CD4-positive, alpha-beta T cell treated with Interferon gamma for 1 hour (primary cell): ENCODE results near the gene HM13.
"Not testable (repeated sequence)": the region's sequence is repeated elsewhere in the genome, so short reads cannot be mapped to it uniquely, and the experiment has no call there.

Source experiments
- DNase-seq: peaks from one replicate; pipeline ENCODE4 v3.0.0-alpha.2; 2020

The HM13 gene

DNA sequence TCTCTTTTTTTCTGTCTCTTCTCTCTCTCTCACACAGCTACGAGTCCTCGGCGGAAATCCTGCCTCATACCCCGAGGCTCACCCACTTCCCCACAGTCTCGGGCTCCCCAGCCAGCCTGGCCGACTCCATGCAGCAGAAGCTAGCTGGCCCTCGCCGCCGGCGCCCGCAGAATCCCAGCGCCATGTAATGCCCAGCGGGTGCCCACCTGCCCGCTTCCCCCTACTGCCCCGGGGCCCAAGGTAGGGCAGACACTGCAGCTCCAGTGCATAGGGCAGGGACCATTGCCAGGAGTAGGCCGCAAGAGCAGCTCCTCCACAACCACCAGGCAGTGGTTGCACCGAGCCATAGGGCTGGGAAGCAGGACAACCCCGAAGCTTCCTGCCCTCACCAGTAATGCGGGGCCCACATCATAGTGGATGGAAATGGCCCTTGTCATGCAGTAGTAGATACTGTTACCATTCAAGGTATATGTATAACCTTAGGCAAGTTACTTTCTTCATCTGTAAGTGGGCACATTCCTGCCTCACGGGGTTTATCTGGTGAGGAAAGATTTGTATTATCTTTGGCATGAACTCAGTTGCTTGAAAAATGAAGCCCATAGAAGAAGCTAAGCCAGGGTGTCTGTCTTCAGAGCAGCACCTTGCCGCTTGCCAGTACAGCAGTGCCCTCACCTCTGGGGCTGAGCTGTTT is 53.9 kb downstream of the HM13 start:
- no peak for DNase-seq

DNA sequence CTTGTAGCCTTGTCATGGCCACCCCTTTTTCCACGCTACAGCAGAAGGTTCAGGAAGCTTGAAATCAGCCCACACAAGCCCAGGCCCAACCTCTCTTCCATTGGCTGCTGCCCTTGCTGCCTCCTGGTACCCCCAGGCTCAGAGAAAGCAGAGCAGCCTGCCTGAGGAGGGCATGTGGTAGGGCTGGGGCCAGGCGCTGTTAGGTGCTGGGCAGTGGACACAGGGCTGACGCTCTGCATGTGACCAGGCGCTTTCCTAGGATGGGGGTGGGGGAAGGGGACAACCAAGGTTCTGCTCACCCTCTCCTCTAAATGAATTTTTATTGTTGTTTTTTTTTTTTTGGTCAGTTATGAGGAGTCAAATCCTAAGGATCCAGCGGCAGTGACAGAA is 54.5 kb downstream of the HM13 start:
- no peak for DNase-seq

DNA sequence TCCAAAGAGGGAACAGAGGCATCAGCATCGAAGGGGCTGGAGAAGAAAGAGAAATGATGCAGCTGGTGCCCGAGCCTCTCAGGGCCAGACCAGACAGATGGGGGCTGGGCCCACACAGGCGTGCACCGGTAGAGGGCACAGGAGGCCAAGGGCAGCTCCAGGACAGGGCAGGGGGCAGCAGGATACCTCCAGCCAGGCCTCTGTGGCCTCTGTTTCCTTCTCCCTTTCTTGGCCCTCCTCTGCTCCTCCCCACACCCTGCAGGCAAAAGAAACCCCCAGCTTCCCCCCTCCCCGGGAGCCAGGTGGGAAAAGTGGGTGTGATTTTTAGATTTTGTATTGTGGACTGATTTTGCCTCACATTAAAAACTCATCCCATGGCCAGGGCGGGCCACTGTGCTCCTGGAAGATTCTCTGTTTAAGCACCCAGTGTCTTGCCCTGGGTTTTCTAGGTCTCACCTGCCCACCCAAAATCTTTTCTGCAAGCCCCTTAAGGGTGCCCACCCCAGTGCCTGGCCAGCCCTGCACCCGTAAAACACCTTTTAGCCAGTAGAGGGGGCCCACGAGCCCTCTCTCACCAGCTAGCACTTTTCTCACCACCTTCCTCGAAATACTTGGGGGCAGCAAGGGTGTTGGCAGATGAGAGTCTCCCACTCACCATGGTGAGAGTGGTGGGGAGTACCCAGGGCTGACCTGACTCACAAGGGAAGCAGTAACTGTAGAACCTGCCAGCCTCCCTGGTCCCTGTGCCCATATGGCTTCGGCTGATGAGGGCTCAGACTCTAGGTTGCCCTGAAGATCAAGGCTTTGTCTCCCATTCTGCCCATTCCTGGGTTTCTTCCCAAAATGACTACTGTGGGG is 55.1 kb downstream of the HM13 start:
- peak; percentile 55 for DNase-seq

DNA sequence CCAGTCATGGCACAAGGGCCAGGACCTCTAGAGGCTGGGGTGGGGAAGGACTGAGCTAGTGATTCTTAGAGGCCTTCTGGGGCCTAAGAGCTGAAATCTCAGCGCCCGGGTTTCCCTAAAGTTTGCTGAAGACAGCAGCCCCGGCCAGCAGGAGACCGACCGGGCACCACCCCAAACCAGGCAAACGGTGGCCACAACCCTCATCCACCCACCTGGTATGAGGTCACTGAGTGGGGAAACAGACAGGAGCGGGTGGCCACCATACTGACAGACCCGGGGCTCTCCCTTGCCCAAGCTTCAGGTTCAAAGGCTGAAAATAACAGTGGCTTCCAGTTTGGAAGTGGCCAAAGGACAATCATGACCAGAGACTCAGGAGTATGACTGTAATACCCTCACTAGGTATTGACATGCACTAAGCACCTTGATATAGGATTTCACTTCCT is 55.8 kb downstream of the HM13 start:
- DNase-seq = no peak

DNA sequence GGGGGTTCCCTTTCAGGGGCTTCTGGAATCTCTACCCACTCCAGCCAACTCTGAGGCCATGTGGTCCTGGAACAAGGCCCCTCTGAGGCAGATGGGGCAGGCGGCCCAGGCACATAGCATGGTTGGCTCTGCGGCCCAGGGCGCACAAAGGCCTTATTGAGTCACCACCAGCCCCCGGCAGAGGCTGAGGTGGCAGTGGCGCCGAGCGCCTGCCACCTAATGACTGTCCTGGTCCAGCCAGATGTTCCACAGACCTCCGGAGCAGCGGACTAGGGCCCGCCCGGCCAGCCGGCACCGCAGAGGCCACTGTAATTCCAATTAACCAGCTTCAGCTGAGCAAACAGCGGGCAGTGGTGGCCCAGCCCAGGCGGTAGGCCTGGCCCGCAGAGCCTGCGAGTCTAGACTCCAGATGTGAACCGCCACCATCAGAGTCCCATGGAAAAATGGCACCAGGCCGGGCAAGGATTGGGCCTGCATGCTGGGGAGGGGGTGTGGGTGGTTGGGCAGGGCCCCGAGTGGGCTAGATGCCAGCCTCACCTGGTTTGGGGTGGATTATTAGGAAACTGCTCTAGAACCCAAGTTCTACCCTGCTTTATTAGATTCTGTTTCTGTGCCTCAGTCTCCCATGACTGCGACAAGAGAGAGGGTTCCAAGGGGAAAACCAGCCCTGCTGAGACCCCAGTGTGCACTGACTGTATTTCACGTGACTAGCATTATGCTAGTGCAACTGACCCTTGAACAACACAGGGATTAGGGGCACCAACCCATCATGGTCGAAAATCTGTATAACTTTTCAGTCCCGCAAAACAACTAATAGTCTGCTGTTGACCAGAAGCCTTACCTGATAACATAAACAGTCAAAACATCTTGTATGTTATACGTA is 56.7 kb downstream of the HM13 start:
- no peak for DNase-seq

DNA sequence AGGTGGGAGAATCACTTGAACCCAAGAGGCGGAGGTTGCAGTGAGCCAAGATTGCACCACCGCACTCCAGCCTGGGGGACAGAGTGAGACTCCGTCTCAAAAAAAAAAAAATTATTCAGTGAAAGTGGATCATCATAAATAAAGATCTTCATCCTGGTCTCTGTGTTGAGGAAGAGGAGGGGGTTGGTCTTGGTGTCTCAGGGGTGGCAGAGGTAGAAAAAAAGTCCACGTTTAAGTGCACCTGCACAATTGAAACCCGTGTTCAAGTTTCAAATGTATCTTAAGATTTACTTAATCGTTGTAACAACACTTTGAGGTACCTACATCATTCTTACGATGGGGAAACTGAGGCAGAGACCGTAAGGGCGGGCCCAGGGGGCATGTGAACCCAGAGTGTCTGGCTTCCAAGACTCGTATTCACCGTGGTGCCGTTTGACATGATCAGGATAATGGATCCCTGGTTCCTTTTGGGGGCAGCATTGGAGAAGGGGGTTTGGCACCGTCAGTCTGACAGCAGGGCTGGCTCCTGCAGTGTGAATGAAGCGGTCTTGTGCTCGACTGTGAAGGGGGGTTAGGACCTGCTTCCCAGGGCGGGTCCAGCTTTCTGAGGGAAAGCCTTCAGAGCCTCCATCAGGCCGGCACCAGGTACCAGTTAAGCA is 57.9 kb downstream of the HM13 start:
- DNase-seq = no peak

DNA sequence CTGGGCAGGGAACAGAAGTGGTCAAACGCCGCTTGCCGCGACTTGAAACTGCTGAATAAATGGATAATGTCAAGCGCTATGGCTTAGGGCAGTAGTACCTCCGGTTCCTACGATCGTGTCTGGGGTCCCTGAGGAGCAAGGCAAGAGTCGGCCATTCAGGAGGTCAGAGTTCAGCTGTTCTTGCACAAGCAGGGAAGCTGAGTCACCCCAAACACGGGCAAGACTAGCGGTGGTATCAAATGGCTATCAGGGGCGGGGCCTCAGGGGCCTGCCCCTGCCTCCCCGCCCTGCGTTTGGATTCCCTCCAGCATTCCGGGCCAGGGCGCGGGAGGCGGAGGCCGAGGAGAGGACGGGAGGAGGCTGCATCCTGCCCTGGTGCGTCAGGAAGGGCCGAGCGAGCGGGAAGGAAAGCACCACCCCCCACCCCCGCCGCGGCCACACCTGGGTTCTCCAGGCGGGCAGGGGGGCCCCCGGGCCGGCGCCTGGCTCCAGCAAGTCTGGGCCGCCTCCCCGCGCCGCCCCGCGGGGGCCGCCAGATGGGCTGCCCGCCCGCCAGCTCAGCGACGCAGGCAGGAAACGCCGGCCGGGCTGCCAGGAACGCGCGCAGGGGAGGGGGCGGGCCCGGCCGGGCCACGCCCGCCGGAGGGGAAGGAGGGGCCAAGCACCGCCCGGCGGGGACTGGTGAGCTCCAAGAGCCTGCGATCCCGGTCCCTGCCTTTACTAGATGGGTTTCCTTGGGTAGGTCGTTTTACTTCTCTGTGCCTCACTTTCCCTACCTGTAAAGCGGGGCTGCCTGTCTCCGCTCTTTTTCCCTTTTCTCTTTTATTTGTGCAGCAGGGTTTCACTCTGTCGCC is 58.7 kb downstream of the HM13 start:
- DNase-seq = peak; percentile 86

DNA sequence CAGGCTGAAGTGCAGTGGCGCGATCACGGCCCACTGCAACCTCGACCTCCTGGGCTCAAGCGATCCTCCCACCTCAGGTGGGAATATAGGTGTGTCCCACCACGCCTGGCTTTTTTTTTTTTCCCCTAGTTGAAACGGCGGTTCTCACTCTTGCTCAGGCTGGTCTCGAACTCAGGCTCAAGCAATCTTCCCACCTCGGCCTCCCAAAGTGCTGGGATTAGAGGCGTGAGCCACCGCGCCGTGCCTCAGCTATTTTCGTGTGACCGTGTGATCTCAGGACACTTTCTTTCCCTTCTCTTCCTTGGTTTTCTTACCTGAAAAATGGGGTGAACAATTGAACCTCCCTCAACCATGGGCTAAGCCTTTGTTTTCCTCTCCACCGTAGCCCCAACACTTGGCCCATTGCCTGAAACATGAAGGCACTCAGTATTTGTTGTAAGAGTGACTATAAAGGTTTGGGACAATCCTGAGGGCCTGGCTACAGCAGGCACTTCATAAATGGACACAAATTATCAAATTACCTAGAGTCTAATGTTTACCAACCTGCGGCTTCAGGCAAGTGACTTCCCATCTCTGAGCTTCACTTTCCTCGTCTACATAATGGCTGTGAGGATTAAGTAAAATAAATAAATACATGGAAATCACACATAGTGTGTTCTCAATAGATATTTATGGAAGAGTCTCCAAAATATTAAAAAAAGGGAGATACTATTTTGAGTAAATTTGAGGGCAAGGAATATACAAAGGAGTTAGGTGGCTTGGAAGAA is 59.5 kb downstream of the HM13 start:
- DNase-seq = no peak

DNA sequence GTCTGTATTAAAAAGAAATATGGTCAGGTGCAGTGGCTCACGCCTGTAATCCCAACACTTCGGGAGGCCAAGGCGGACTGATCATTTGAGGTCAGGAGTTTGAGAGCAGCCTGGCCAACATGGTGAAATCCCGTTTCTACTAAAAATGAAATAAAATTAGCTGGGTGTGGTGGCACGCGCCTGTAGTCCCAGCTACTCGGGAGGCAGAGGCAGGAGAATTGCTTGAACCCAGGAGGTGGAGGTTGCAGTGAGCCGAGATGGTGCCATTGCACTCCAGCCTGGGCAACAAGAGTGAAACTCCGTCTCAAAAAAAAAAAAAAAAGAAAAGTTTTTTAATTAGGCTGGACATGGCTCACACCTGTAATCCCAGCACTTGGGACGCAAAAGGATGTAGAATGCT is 60.7 kb downstream of the HM13 start:
- DNase-seq = not testable (repeated sequence)

DNA sequence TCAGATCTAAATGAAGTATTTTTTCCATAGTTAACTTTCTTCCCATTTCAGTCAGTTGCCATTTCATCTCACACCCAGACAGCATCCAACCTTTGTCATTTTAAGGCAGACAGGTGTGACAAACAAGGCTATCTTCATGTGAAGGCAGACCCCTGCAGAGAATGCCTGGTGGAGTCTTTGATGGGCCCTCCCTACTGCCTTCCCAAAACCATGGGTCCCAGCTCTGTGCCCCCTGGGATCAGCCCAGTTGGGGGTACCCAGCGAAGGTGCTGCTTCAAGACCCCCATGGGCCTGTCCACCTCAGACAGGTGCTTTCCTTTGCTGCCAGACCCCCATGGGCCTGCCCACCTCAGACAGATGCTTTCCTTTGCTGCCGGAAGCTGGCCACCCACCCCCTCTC is 62.5 kb downstream of the HM13 start:
- no peak for DNase-seq

DNA sequence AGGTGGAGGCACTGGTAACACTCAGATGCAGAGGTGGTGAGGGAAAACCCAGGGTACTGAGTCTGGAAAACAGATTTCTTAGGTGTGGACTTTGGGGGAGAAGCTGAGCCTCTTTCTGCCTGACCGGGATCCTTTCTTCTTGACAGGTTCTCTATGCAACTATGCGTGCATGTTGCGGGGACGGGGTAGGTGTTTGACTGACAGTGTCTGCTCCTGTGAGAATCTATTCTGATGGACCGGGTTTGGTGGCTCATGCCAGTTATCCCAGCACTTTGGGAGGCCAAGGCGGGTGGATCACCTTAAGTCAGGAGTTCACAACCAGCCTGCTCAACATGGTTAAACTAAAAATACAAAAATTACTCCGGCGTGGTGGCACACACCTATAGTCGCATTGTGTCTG is 63.0 kb downstream of the HM13 start:
- no peak for DNase-seq

DNA sequence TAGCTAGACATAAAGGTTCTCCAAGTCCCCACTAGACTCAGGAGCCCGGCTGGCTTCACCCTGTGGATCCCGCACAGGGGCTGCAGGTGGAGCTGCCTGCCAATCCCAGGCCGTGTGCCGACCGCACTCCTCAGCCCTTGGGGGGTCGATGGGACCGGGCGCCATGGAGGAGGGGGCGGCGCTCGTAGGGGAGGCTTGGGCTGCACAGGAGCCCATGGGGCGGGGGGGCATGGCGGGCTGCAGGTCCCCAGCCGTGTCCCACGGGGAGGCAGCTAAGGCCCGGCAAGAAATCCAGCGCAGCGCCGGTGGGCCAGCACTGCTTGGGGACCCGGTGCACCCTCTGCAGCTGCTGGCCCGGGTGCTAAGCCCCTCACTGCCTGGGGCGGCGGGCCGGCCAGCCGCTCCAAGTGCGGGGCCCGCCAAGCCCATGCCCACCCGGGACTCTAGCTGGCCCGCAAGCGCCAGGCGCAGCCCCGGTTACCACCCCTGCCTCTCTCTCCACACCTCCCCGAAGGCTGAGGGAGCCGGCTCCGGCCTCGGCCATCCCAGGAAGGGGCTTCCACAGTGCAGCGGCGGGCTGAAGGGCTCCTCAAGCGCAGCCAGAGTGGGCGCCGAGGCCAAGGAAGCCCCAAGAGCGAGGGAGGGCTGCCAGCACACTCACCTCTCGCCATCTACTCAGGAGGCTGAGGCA is 64.4 kb downstream of the HM13 start:
- DNase-seq = no peak

DNA sequence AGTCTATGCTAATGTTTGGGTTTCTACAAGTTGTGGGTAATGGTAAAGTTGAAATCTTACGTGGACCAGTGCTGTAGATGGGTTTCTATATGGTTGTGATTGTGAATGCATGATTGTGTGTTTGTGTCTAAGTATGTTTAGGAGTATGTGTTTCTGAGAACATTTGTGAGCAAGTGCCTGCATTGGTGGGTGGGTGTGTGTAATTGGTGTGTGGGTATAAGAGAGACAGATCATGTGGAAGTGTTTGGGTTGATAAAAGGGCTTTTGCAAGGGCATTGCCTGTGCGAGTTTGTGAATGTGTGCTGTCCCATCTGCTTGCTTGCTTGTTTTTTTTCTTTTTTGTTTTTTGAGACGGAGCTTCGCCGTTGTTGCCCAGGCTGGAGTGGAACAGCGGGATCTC is 65.0 kb downstream of the HM13 start:
- DNase-seq = no peak

DNA sequence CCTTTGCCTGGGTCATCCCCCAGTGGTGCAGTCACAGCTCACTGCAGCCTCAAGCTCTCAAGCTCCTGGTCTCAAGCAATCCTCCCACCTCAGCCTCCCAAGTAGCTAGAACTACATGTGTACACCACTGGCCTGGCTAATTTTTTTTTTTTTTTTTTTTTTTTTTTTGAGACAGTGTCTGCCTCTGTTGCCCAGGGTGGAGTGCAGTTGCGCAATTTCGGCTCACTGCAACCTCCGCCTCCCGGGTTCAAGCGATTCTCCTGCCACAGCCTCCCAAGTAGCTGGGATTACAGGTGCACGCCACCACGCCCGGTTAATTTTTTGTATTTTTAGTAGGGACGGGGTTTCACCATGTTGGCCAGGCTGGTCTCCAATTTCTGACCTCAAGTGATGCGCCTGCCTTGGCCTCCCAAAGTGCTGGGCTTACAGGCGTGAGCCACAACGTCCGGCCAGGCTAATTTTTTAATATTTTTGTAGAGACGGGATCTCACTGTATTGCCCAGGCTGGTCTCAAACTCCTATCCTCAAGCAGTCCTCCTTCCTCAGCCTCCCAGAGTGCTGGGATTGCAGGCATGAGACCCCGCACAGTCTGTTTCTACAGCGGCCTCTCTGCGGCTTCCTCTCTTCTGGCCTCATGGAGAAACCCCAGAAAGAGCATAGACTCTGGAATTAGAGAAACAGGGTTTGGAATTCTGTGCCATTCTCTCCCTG is 65.9 kb downstream of the HM13 start:
- DNase-seq = not testable (repeated sequence)

DNA sequence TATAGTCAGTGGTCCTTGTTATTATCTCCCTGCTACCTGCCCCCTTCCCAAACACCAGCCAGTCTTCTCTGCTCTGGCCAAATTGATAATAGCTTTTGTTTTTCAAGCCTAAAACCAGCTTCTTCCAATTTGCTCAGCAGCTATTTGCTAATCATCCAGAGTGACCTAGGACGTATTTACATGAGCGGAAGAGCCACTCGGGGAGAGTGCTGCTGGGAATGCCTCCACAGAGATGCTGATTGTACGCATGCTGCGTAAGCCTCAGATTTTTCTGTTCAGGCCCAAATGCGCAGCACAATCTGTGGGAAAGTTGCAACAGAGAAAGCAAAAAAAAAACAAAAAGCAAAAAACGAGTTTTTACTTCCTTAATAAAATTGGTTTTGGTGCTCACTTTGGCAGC is 66.5 kb downstream of the HM13 start:
- DNase-seq = no peak

DNA sequence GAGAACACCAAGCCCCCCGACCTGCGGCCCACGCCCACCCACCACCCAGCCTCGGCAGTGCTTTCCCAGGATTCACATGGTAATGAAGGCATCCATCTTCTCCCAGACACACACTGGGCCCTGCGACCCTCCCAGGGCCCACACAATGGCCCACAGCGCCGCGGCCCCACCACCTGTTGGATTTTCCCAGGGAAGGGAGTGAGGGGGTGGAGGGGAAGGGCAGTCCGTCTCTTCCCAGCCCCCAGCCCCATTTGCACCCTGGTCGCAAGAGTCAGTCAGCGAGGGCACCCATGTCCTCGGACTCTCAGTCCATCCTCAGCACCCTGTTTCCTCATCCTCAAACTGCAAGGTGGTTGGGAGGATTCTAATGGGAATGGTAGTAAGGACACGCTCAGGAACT is 67.1 kb downstream of the HM13 start:
- DNase-seq = no peak

DNA sequence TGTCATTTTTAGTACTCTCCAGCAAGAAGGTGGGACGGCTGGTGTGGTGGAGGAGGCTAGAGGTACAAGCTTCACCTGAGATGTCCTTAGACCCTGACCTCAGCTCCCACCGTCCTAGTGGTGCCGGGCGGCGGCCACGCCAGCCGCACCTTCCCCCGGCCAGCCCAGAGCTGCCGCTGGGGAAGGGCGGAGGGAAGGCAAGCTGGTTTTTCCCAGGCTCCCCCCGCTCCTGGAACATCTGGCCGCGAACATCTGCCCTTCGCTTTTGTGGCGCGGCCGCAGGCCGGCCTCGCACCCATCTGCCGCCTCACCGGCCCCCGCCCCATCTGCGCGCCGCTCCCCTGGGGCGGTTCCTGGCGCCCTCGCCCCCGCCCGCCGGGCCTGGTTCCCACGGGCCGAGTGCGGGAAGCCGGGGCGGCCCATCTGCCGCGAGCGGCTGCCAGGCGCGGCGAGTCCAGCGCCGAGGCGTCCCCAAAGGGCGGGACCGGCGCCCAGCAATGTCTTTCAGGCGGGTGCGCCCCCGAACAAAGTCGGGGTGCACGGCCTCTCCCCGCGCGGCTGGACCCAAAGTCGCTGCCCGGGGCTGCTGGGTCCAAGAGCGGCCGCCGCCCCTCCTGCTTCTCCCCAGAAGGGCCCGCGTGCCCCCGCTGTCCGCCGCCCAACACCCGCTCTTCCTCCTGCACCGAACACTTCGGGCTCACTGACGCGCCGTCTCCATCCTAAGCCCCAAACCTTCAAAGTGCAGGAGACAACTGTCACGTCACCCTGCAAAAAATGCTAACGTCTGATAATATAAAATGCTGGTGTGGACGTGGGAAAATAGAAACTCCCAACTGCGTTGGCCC is 73.5 kb downstream of the HM13 start:
- DNase-seq = no peak

DNA sequence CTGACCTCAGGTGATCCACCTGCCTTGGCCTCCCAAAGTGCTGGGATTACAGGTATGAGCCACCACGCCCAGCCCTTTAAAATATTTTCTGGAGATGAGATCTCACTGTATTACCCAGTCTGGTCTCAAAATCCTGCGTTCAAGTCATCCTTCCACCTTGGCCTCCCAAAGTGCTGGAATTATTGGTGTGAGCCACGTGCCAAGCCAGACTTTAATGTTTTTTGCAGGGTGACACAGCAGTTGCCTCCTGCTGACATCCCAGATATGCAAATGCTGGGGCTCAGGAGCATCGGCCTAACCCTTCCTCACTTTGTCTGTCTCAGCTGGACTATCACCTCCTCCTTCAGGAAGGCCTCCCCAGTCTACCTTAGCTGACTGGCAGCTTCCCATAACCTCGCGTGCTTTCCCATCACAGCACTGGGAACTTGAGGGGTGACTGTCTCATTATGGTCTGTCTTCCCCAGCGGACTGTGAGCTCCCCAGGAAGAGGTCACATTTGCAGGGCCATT is 76.5 kb downstream of the HM13 start:
- DNase-seq = no peak
